Panc1 (cell line): ENCODE data around the gene INAFM2. TPM values are rescaled to one million over a fixed set of nuclear protein-coding genes. Genes with fewer than 3 reads are reported as not detected.
A peak's percentile ranks its signal among the peaks of the same experiment; 100 is the strongest.

Experiments
- ATAC-seq: fragments of 200-7000 bp; cut with Tn5 transposase; 2 replicates; pipeline ENCODE4 v1.9.1; 2020; ENCODE audit warnings: mild to moderate bottlenecking, moderate library complexity
- BruUV-seq: library from RNA; stranded (reverse); fragments of 400-500 nt; replicated peaks from 2 replicates; lab custom pipeline; 2021; lab: Mats Ljungman, UMichigan
- CTCF ChIA-PET: fragments of 300-600 bp; sonication (Branson Sonifier 250); formaldehyde crosslinking; loops from one replicate; lab custom pipeline; 2022; ENCODE audit warnings: antibody characterized with exemption; lab: Charles Lee
- POLR2A ChIA-PET: fragments of 300-600 bp; sonication (Branson Sonifier 250); formaldehyde crosslinking; loops from one replicate; lab custom pipeline; 2022; ENCODE audit warnings: antibody characterized with exemption; lab: Charles Lee
- DNase-seq: peaks from one replicate; pipeline ENCODE4 v3.0.0-alpha.2; 2010; ENCODE audit warnings: low read depth, low spot score
- H3K27ac ChIP-seq: 2 replicates; pipeline ENCODE4 v1.5.1; 2011; ENCODE audit warnings: mild to moderate bottlenecking, low read length, inconsistent platforms
- H3K27me3 ChIP-seq: fragments of 200-500 bp; sonication (Bioruptor generic); 2 replicates; pipeline ENCODE4 v1.6.0; 2014; ENCODE audit warnings: low read length, inconsistent platforms; ENCODE audit not compliant: control insufficient read depth, insufficient read depth
- H3K36me3 ChIP-seq: fragments of 200-500 bp; sonication (Bioruptor generic); 2 replicates; pipeline ENCODE4 v1.5.1; 2014; ENCODE audit warnings: inconsistent platforms, mild to moderate bottlenecking, low read length, moderate library complexity; ENCODE audit not compliant: control insufficient read depth, insufficient read depth
- H3K4me1 ChIP-seq: 2 replicates; pipeline ENCODE4 v1.5.1; 2011; ENCODE audit warnings: inconsistent platforms, mild to moderate bottlenecking, low read length, moderate library complexity; ENCODE audit not compliant: control insufficient read depth, insufficient read depth
- H3K4me3 ChIP-seq, 2 experiments: 2 replicates each; pipeline ENCODE4 v1.5.1; 2011 to 2012; ENCODE audit warnings: low read depth in 2 of 2, low read length in 2 of 2, mild to moderate bottlenecking in 2 of 2, inconsistent platforms in 1 of 2, moderate library complexity in 1 of 2
- H3K9me3 ChIP-seq: fragments of 200-500 bp; sonication (Bioruptor generic); 2 replicates; pipeline ENCODE4 v1.5.1; 2014; ENCODE audit warnings: low read depth, mild to moderate bottlenecking, inconsistent platforms, low read length, moderate library complexity; ENCODE audit not compliant: control insufficient read depth, insufficient read depth
- CTCF ChIP-seq: fragments of 450-650 bp; IDR thresholded peaks from 2 replicates; pipeline ENCODE4 v1.5.1; 2017; ENCODE audit warnings: mild to moderate bottlenecking
- POLR2AphosphoS5 ChIP-seq: IDR thresholded peaks from 2 replicates; pipeline ENCODE4 v1.6.1; 2012; ENCODE audit warnings: mild to moderate bottlenecking, low read depth, low read length, moderate library complexity
- SIN3A ChIP-seq: IDR thresholded peaks from 2 replicates; pipeline ENCODE4 v1.6.1; 2012; ENCODE audit warnings: low read depth, mild to moderate bottlenecking, low read length, moderate library complexity, borderline replicate concordance; ENCODE audit not compliant: insufficient read depth
- TCF7L2 ChIP-seq: IDR thresholded peaks from 2 replicates; pipeline ENCODE4 v1.6.1; 2011; ENCODE audit warnings: mild to moderate bottlenecking, low read depth, low read length, inconsistent platforms
- in situ Hi-C: cut with HindIII; loops from 2 replicates; pipeline ENCODE4 v1.10.0; 2016; ENCODE audit warnings: low sequenced_read_pairs, low pct_unique_long_range_greater_than_20kb
- intact Hi-C: fragments of 100-400 bp; cut with micrococcal nuclease; formaldehyde crosslinking; loops from one replicate; pipeline ENCODE4 v1.10.0; 2022; ENCODE audit not compliant: unreplicated experiment
- total RNA-seq: library from RNA; stranded (reverse); gene quantifications from one replicate; pipeline ENCODE4 v1.2.1, GENCODE V29; 2021; ENCODE audit not compliant: unreplicated experiment
- TF ChIP-seq, protein P1 (sequence below), 2 experiments: IDR thresholded peaks; 2 replicates each; pipeline ENCODE4 v1.6.1; 2011 to 2012; ENCODE audit warnings: low read depth in 2 of 2, control low read depth in 1 of 2, low read length in 1 of 2, mild to moderate bottlenecking in 1 of 2, moderate library complexity in 1 of 2; ENCODE audit not compliant: insufficient read depth in 1 of 2

The INAFM2 gene
- total RNA-seq, 1 experiment from 2014 or later, result 10.4 TPM

- Histone ChIP-seq H3K27me3 (no peaks in the 10 kb centered on the region), H3K9me3 (no peaks in the 10 kb centered on the region), H3K27ac (no peak overlapping the region), H3K4me3 (no peak overlapping the region), H3K4me1 (peaks cover 5% of the 10 kb centered on the region), H3K36me3 (no peaks in the 10 kb centered on the region)
- ChIA-PET CTCF (interaction anchor here (0.8 to 4.4 kb wide), 9 partner anchors 15 to 127 kb away, joined by 3 to 33 read pairs (median 4); no protein-coding TSS in a partner anchor), POLR2A (interaction anchor here (0.5 to 0.6 kb wide), 2 partner anchors 33 to 106 kb away, joined by 3 to 6 read pairs; no protein-coding TSS in a partner anchor)
- in situ Hi-C loops (no loop called here), intact Hi-C loops (loop anchor here (1.0 kb wide), 1 partner anchor 31 kb away; no protein-coding TSS in a partner anchor)
- DNase-seq (peak; percentile 30), ATAC-seq (peak; percentile 87)
- BruUV-seq, result no TSS peak
- TF ChIP-seq, protein P1, sequence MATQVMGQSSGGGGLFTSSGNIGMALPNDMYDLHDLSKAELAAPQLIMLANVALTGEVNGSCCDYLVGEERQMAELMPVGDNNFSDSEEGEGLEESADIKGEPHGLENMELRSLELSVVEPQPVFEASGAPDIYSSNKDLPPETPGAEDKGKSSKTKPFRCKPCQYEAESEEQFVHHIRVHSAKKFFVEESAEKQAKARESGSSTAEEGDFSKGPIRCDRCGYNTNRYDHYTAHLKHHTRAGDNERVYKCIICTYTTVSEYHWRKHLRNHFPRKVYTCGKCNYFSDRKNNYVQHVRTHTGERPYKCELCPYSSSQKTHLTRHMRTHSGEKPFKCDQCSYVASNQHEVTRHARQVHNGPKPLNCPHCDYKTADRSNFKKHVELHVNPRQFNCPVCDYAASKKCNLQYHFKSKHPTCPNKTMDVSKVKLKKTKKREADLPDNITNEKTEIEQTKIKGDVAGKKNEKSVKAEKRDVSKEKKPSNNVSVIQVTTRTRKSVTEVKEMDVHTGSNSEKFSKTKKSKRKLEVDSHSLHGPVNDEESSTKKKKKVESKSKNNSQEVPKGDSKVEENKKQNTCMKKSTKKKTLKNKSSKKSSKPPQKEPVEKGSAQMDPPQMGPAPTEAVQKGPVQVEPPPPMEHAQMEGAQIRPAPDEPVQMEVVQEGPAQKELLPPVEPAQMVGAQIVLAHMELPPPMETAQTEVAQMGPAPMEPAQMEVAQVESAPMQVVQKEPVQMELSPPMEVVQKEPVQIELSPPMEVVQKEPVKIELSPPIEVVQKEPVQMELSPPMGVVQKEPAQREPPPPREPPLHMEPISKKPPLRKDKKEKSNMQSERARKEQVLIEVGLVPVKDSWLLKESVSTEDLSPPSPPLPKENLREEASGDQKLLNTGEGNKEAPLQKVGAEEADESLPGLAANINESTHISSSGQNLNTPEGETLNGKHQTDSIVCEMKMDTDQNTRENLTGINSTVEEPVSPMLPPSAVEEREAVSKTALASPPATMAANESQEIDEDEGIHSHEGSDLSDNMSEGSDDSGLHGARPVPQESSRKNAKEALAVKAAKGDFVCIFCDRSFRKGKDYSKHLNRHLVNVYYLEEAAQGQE (IDR thresholded peaks at IDR 0.05; ENCODE audit: insufficient read depth in 1 of 2, low read depth in 2 of 2, low read length in 1 of 2), result 0 out of 4 replicates have a peak, but pooled peaks of 1 of the 2 experiments have one; percentile 15
- peak; percentile 91 for TF ChIP-seq CTCF
- no peak for TF ChIP-seq SIN3A
- no peak for TF ChIP-seq POLR2AphosphoS5
- TF ChIP-seq TCF7L2, result no peak
These were observed 13.2 kb upstream of the INAFM2 start for GRCh38 chr15:40310001-40310959.

DNA sequence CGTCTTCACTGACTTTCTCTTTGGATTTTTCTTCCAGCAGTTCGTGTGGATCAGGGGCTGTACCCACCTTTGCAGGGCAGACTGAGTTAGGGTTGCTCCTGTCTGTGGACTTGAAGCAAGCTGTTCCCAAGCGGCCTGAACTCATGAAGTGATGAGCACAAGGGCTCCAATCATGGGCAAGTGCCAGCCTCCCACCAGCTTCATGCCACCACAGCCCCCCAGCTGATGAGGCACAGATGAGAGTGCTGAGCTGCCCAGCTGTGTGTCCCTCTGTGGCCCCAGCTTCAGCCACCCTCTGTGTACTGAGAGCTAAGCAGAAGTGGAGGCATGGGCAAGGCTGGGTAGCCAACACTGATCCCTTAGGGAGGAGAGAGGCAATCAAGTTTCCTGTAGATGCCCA lies 12.5 kb upstream of the INAFM2 start:
- Histone ChIP-seq H3K27me3 (no peaks in the 10 kb centered on the region), H3K4me1 (peaks cover 5% of the 10 kb centered on the region), H3K36me3 (no peaks in the 10 kb centered on the region), H3K27ac (no peak overlapping the region), H3K9me3 (no peaks in the 10 kb centered on the region), H3K4me3 (no peak overlapping the region)
- ChIA-PET CTCF (interaction anchor here (1.1 to 4.4 kb wide), 2 partner anchors 32 to 126 kb away, joined by 3 to 33 read pairs; no protein-coding TSS in a partner anchor), POLR2A (interaction anchor here (0.6 kb wide), 1 partner anchor 34 kb away, joined by 3 read pairs; no protein-coding TSS in a partner anchor)
- TF ChIP-seq POLR2AphosphoS5, result no peak
- no peak for TF ChIP-seq CTCF
- TF ChIP-seq TCF7L2, result no peak
- TF ChIP-seq, protein P1 (IDR thresholded peaks at IDR 0.05; ENCODE audit: insufficient read depth in 1 of 2, low read depth in 2 of 2, low read length in 1 of 2), result no peak
- no peak for TF ChIP-seq SIN3A
- intact Hi-C loops, result loop anchor here (1.0 kb wide), 1 partner anchor 32 kb away; no protein-coding TSS in a partner anchor
- in situ Hi-C loops, result no loop called here
- DNase-seq (no peak), ATAC-seq (no peak)
- no TSS peak for BruUV-seq
